Stimulated activated naive CD8-positive, alpha-beta T cell treated with anti-CD3 and anti-CD28 coated beads, Interleukin-15, Interleukin-2, amounts not matched to agents 100 U/mL and 50 U/mL, for 24 hours (primary cell): ENCODE measurements around the gene DAP.

ENCODE experiments used
- ATAC-seq: fragments of 150-1000 bp; cut with Tn5 transposase; one replicate; pipeline ENCODE4 v1.10.0; 2021
- DNase-seq: peaks from one replicate; pipeline ENCODE4 v3.0.0; 2021

The DAP gene

GRCh38 chr5:10709409-10709808, 51.6 kb downstream of the DAP start:
- DNase-seq (no peak), ATAC-seq (no peak)

DNA sequence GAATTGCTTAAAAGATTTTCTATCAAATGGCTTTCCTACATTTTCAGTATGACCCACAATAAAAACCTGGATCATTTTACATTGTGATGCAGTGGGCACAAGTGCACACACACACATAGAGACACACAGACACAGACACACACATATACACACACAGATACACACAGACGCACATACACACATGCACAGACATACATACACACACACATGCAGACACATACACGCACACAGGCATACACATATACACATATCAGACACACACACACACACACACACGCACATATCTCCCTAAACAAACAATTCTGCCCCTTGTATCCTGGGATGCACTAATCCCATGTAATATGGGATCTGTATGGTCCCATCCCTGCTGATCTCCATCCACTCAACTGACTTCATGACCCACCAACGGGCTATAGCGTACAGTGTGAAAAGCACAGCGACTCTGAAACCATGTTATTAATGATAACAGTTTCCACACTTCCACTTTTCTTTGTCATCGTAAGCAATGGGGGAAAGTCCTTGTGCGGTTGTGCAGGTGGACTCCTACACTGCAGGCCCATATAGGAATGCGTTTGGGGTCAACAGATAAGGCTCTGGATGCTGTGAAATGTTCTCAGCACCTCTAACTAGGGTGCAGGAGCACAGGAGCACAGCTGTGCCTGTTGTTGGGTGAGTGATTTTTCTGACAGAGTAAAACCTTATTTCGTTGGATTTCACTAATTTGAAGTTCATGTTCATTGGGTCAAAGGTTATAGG, 52.7 kb downstream of the DAP start:
- DNase-seq, result no peak
- ATAC-seq, result no peak

DNA sequence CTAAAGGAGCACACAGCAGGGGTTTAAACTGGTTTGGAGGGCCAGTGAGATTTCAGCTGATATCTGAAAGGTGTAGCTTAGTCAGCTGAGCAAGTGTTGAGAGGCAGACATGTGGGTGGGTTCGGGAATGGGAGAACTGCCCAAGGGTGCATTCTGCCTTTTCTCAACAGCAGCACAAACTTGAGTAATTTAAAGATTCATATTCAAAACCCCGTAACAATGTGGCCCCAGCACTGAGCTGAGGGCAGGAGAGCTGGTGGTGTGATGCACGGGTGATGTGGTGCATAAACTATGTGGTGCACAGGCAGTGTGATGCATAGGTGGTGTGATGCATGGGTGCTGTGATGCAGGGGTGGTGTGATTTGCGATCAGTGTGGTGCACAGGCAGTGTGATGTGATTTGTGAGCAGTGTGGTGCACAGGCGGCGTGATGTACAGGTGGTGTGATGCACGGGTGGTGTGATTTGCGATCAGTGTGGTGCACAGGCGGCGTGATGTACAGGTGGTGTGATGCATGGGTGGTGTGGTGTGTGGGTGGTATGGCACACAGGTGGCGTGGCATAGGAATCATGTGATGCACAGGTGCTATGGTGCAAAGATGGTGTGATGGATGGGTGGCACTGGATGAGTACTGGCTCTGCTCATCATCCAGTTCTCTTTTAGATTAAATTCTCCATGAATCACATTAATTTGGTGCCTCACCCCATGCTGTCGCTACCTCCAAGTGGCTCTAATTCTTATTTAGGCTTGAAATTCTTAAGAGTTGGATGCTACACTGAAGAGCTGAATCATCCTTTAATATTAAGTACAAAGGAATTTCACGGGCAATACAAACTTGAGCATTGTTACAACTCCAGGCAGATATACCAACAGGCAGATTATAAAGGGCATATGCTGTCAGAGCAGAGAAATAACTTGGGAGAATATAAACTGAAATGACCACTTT, 53.6 kb downstream of the DAP start:
- no peak for DNase-seq
- no peak for ATAC-seq

- DNase-seq, result no peak
- ATAC-seq, result no peak
Measured at GRCh38 chr5:10706326-10706725, 54.7 kb downstream of the DAP start.

DNA sequence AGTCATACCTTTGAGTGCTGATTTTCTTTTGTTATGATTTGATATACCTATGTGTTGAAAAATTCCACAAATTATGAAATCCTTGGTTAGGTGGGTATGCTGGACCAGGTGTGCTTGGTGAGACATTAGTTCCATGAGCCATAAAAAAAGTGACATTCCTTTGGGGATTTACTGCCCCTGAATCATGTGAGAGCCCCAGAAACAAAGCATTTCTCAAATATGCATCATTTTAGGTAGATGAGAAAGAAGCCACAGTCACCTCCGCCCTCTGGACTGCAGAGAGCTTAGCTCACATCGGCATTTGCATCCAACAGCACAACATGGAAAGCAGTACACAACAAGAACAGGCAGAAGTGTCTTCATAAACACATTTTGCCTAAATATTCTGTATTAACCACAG, 55.3 kb downstream of the DAP start:
- ATAC-seq (no peak), DNase-seq (no peak)

GRCh38 chr5:10704949-10705621, 55.9 kb downstream of the DAP start:
- peak; percentile 25 for DNase-seq
- peak; percentile 56 for ATAC-seq

DNA sequence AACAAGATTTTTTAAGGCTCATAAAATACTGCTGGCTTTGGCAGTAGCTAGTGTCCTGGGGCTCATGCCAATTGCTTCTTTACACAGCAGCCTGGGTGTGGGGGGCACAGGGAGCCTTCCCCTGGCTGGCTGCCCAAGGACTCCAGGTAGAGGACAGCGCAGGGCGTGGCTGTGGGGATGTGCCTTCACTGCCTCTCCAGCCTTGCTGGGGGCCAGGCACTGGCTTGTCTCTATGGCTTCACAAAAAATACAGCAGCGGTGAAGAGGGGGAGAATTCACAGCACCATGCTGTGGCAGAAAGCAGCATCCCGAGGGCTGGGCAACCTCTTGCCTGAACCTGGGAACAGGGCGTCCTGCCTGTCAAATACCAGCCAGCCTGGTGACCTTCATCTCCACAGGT, 57.4 kb downstream of the DAP start:
- ATAC-seq (no peak), DNase-seq (no peak)

DNA sequence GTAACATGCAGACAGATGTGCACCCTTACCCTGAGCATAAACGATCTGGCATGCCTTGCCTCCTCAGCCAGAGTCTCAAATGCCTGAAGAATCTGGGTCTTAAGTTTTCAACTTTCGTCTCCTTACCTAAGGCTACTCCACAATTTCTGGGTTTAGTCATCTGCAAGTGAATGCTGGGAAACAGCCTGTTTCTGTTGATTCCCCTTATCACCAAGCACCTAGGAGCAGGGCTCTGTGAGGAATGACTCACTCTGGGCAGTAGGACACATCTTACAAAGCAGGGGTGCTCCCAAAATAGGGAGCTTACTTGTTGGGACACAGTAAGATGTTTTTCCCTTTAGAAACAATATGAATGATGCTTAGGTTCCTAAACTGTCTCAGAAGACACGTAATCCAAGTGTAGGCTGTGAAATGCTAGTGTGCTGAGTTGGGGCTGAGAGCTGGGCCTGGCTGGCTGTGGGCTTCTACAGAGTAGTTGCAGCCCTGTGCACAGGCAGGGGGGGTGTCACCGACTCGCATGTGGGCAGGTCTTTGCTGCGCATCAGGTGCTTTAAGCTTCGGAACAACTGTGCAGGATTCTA, 58.0 kb downstream of the DAP start:
- ATAC-seq (no peak), DNase-seq (no peak)

GRCh38 chr5:10702040-10702629, 58.9 kb downstream of the DAP start:
- DNase-seq (no peak), ATAC-seq (no peak)

DNA sequence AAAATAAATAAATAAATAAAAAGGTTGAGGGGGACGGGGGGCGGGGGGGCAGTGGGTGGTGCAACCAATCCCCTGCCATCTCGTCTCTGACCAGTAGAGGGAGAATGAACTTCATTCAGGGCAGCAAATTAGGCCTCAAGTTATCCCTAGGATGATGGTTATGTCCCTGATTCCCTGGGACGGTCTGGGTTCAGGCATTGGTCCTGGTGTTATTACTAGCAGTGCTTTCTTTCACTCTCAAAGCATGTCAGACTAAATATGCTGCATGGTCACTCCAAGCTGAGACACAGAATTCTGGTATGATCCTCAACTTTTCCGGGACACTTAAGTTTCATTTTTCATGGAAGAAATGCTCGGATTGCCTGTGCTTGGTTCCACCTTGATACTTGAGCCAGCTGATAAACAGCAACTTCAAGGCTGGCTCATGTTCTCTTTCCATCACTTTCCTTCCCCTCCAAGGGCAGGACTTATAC, 59.4 kb downstream of the DAP start:
- DNase-seq (peak; percentile 62), ATAC-seq (no peak)

- no peak for DNase-seq
Measured at GRCh38 chr5:10700516-10700915, 60.5 kb downstream of the DAP start.

DNA sequence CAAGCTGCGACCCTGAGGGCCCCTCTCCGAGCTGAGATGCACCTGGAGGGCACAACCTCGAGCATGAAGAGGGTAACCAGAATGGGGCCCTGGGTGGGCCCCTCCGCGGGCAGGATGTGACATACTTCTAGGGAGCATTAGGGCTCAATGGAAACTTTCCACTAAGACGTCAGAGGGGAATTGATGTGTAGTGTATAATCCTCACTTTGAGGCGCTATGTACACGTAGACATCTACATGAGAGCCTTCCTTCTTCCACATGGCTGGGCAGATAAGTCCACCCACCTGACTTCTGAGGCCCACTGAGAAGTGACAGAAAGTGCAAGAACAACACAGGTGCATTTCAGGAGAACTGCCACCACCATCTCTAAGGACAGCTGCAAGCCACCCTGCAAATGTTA, 61.0 kb downstream of the DAP start:
- no peak for DNase-seq

More at GRCh38 chr5:10700516-10700915, 60.5 kb downstream of the DAP start:
- no peak for ATAC-seq

DNA sequence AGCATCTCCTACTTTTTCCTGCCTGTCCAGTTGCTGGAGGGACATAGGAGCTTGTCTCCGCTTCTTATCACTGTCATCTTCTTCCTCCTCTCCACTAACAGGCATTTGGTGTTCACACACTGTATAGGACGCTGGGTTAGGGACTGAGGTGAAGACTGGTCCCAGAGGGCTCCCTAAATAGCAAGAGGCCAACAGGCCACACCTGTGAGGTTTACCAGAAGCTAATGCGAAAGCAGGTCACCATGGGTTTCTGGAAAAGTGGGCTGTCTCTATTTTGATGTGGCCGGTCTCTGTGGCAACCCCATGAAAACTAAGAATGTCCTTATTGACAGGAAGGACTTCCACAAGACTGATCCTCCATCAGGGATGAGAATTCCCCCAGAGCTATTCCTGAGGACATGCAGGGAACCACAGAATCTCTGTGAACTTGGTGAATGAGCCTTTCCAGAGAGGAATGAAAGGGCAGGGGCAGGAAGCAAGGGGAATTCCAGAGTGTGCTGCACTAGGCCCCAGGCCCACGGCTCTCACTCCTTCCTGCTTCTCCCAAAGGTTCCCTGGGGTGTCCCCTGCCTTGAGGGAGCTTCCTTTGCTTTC, 61.7 kb downstream of the DAP start:
- DNase-seq (no peak), ATAC-seq (no peak)

More for the DNA sequence above, 61.0 kb downstream of the DAP start:
- ATAC-seq, result peak; percentile 59

DNA sequence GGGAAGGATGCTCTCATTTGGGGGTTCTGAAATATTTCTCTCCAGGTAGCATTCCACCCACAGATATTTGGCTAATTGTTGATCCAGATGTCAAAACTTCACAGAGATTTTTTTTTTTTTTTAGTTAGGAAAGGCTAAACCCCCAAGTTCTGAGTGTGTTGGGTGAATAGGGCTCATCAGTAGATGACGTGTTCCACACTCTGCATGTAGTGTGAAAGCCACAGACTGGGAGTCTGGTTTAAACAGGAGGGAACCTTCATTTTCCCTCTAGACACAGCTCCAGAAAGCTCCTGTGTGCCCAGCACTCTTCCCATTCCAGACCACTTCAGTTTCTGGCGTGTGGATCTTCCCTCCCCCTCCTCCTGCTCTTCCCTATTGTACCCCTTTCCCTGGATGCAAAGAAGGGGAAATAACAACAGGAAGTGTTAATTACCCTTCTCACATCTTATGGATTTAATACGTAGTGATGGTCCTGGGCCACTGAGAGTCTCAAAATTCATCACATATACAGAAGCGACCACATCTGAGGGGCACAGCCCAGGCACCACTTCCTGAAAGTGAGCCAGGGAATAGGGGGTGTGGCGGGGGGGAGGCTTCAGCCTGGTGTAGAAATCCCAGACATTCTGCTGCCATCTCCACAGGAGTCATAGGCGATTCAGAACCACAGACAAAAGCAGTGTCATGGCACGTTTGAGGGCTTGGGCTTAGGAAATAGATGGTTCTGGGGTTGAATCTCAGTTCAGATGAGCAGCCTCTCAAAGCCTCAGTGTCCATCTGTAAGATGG, 65.1 kb downstream of the DAP start:
- ATAC-seq, result no peak
- no peak for DNase-seq

- ATAC-seq, result peak; percentile 51
- DNase-seq, result peak; percentile 37
Measured at GRCh38 chr5:10695055-10695649, 65.9 kb downstream of the DAP start.

DNA sequence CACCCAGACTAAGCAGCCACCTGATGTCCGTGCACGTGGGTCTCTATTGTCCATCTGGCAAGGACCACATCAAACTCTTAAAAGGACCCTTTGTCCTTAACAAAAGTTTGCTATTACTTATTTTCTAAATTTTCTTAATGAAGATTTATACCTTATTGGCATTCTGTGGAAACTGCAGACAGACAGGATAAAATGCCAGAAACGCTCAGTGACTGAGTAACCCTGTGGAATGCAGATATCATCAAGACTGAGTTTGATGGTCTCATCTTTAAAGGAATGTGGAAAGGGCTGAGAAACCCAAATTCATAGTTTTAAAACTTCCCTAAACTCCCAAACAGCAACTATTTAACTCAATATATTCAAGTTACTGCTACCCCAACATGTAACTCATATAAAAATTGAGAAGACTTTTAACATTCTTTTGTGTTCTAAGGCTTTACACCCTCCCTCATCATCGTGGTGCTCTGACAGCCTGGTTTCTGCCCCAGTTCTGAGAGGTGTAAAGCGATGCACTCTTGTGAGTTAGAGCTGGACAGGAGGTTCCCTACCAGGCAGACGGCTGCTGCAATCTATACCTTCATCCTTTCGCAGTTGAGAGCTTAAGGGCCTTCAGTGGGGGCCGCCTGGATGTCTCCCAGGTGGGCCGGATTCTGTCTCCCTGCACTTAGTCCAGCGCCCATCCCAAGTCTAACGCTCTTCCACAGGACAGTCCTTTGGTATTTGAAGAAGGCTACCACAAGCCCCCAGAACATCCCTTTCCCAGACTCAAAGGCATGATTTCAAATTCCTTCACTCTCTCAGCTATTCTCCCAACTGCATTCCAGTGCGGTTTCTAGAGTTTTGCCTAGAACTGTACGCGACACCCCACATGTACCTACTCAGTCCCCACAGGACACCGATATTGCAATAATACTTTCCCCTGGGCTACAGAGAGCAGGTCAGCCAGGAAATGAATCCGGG, 68.9 kb downstream of the DAP start:
- ATAC-seq (no peak), DNase-seq (no peak)

- DNase-seq, result no peak
- no peak for ATAC-seq
Measured at GRCh38 chr5:10690460-10691440, 70.3 kb downstream of the DAP start.
